OCI-LY7 (cell line): ENCODE results near the gene NUCB1. TPM values are rescaled to one million over a fixed set of nuclear protein-coding genes. Genes with fewer than 3 reads are reported as not detected.
A peak's percentile ranks its signal among the peaks of the same experiment; 100 is the strongest.

Source experiments
- BruUV-seq: library from RNA; stranded (reverse); fragments of 400-500 nt; replicated peaks from 2 replicates; lab custom pipeline; 2021; lab: Mats Ljungman, UMichigan
- CTCF ChIA-PET: fragments of 300-600 bp; sonication (Branson Sonifier 250); formaldehyde crosslinking; loops from one replicate; lab custom pipeline; 2022; ENCODE audit warnings: antibody characterized with exemption; ENCODE audit not compliant: unreplicated experiment; lab: Charles Lee
- POLR2A ChIA-PET: fragments of 300-600 bp; sonication (Branson Sonifier 250); formaldehyde crosslinking; loops from one replicate; lab custom pipeline; 2022; ENCODE audit warnings: antibody characterized with exemption; lab: Charles Lee
- DNase-seq: peaks from one replicate; pipeline ENCODE4 v3.0.0-alpha.2; 2015; ENCODE audit warnings: low spot score
- H2AFZ ChIP-seq: fragments of 200-600 bp; sonication (generic), shearing (Covaris generic); 2 replicates; pipeline ENCODE4 v1.6.1; 2014; ENCODE audit warnings: mild to moderate bottlenecking, antibody characterized with exemption, low read length, moderate library complexity
- H3K27ac ChIP-seq: fragments of 200-600 bp; sonication (generic); 2 replicates; pipeline ENCODE4 v1.5.1; 2014; ENCODE audit warnings: mixed run types, low read depth, mild to moderate bottlenecking, moderate library complexity, low read length, inconsistent platforms; ENCODE audit not compliant: poor library complexity, severe bottlenecking
- H3K36me3 ChIP-seq: fragments of 200-600 bp; sonication (generic); 2 replicates; pipeline ENCODE4 v1.6.1; 2014; ENCODE audit warnings: mild to moderate bottlenecking, antibody characterized with exemption, low read length, moderate library complexity, mixed read lengths; ENCODE audit not compliant: insufficient read depth
- H3K4me1 ChIP-seq: fragments of 200-600 bp; sonication (generic); 2 replicates; pipeline ENCODE4 v1.5.1; 2014; ENCODE audit warnings: mild to moderate bottlenecking, low read length; ENCODE audit not compliant: insufficient read depth, poor library complexity, severe bottlenecking
- H3K4me2 ChIP-seq: fragments of 200-600 bp; sonication (generic); 2 replicates; pipeline ENCODE4 v1.6.1; 2014; ENCODE audit warnings: mild to moderate bottlenecking, low read length
- H3K4me3 ChIP-seq: fragments of 200-600 bp; sonication (generic); 2 replicates; pipeline ENCODE4 v1.5.1; 2014; ENCODE audit warnings: mild to moderate bottlenecking, low read depth, low read length; ENCODE audit not compliant: poor library complexity, severe bottlenecking
- H3K79me2 ChIP-seq: fragments of 200-600 bp; sonication (generic); 2 replicates; pipeline ENCODE4 v1.6.1; 2016; ENCODE audit warnings: low read depth, mild to moderate bottlenecking, low read length, moderate library complexity, mixed read lengths; ENCODE audit not compliant: insufficient read depth
- H3K9me2 ChIP-seq: fragments of 200-600 bp; sonication (generic); 2 replicates; pipeline ENCODE4 v1.6.1; 2016; ENCODE audit warnings: mild to moderate bottlenecking, low read length, mixed read lengths; ENCODE audit not compliant: insufficient read depth
- H3K9me3 ChIP-seq: fragments of 200-600 bp; sonication (generic); 2 replicates; pipeline ENCODE4 v1.6.1; 2014; ENCODE audit warnings: mild to moderate bottlenecking, mixed run types, low read length, mixed read lengths
- H4K20me1 ChIP-seq: fragments of 200-600 bp; sonication (generic); 2 replicates; pipeline ENCODE4 v1.6.1; 2014; ENCODE audit warnings: mild to moderate bottlenecking, antibody characterized with exemption, low read length, moderate library complexity, mixed read lengths; ENCODE audit not compliant: insufficient read depth
- CTCF ChIP-seq: fragments of 200-600 bp; sonication (generic); conservative IDR thresholded peaks from 2 replicates; pipeline ENCODE4 v1.5.1; 2014; ENCODE audit warnings: mild to moderate bottlenecking, antibody characterized with exemption, low read length, moderate library complexity, mixed read lengths
- EZH2phosphoT487 ChIP-seq: fragments of 200-600 bp; sonication (generic); IDR thresholded peaks from 2 replicates; pipeline ENCODE4 v1.6.1; 2018; ENCODE audit warnings: low read depth, borderline replicate concordance, mild to moderate bottlenecking, mixed run types, antibody characterized with exemption, low read length, moderate library complexity, mixed read lengths
- intact Hi-C: fragments of 100-400 bp; cut with micrococcal nuclease; formaldehyde crosslinking; loops from one replicate; pipeline ENCODE4 v1.10.0; 2022; ENCODE audit not compliant: unreplicated experiment
- total RNA-seq, 2 experiments: library from RNA; depleted of rRNA in 1 of 2; stranded (reverse); fragments of >200 nt in 1 of 2; shearing (Covaris generic) in 1 of 2; gene quantifications; 2 replicates each; pipeline ENCODE4 v1.2.3, GENCODE V29; 2014 to 2022

Gene NUCB1
- total RNA-seq, 2 experiments from 2014 or later, result 73.6 to 88.7 TPM

GRCh38 chr19:48968179-48968661 lies 68.1 kb downstream of the NUCB1 start:
- H3K79me2 ChIP-seq, result peaks cover 17% of the 10 kb centered on the region; the same call in 1 of the 2 replicates
- H3K9me2 ChIP-seq, result no peaks in the 10 kb centered on the region
- intact Hi-C loops, result no loop called here
- H2AFZ ChIP-seq, result no peak overlapping the region
- H3K4me2 ChIP-seq, result peak overlapping the region; percentile 99
- DNase-seq, result no peak
- no peaks in the 10 kb centered on the region for H4K20me1 ChIP-seq
- ChIA-PET CTCF (interaction anchor here (1.3 kb wide), 1 partner anchor 25 kb away, joined by 4 read pairs; the partner anchor contains the start of genes GYS1 and RUVBL2), POLR2A (no interaction called here)
- TF ChIP-seq CTCF (no peak), EZH2phosphoT487 (no peak)
- peaks cover 57% of the 10 kb centered on the region for H3K4me1 ChIP-seq
- H3K36me3 ChIP-seq, result peaks cover 44% of the 10 kb centered on the region
- peak overlapping the region; percentile 47 for H3K27ac ChIP-seq
- H3K4me3 ChIP-seq, result no peak overlapping the region
- BruUV-seq, result TSS peak; percentile 78
- H3K9me3 ChIP-seq, result no peaks in the 10 kb centered on the region

GRCh38 chr19:48968813-48969218 lies 68.7 kb downstream of the NUCB1 start:
- intact Hi-C loops, result no loop called here
- TF ChIP-seq CTCF (no peak), EZH2phosphoT487 (no peak)
- CTCF ChIA-PET, result interaction anchor here (0.7 kb wide), 1 partner anchor 173 kb away, joined by 3 read pairs; no protein-coding TSS in a partner anchor
- Histone ChIP-seq H3K79me2 (peaks cover 17% of the 10 kb centered on the region; the same call in 1 of the 2 replicates), H3K4me2 (no peak overlapping the region), H2AFZ (no peak overlapping the region), H3K9me2 (no peaks in the 10 kb centered on the region), H4K20me1 (no peaks in the 10 kb centered on the region), H3K27ac (no peak overlapping the region), H3K36me3 (peaks cover 47% of the 10 kb centered on the region), H3K9me3 (no peaks in the 10 kb centered on the region), H3K4me1 (peaks cover 51% of the 10 kb centered on the region), H3K4me3 (no peak overlapping the region)
- POLR2A ChIA-PET, result no interaction called here
- BruUV-seq, result no TSS peak
- no peak for DNase-seq
